PC-3 (cell line): Measurements from ENCODE around the gene RPS6KA2. TPM values are rescaled to one million over a fixed set of nuclear protein-coding genes. Genes with fewer than 3 reads are reported as not detected.

Source experiments
- ATAC-seq: fragments of 200-7000 bp; cut with Tn5 transposase; 2 replicates; pipeline ENCODE4 v1.9.1; 2020; ENCODE audit warnings: mild to moderate bottlenecking, moderate library complexity
- BruUV-seq: library from RNA; stranded (reverse); fragments of 400-500 nt; replicated peaks from 2 replicates; lab custom pipeline; 2021; lab: Mats Ljungman, UMichigan
- CTCF ChIA-PET: fragments of 300-600 bp; sonication (Branson Sonifier 250); formaldehyde crosslinking; loops from one replicate; lab custom pipeline; 2022; ENCODE audit warnings: antibody characterized with exemption; lab: Charles Lee
- POLR2A ChIA-PET: fragments of 300-600 bp; sonication (Branson Sonifier 250); formaldehyde crosslinking; loops from one replicate; lab custom pipeline; 2022; ENCODE audit warnings: antibody characterized with exemption; ENCODE audit not compliant: unreplicated experiment; lab: Charles Lee
- DNase-seq: peaks from one replicate; pipeline ENCODE4 v3.0.0-alpha.2; 2015
- H2AFZ ChIP-seq: fragments of 300-600 bp; sonication (generic); 2 replicates; pipeline ENCODE4 v1.6.0; 2016; ENCODE audit warnings: antibody characterized with exemption, low read length
- H3F3A ChIP-seq: fragments of 300-600 bp; sonication (generic); one replicate; pipeline ENCODE4 v1.6.0; 2017; ENCODE audit warnings: antibody characterized with exemption, low read length, control low read depth, mild to moderate bottlenecking; ENCODE audit not compliant: unreplicated experiment
- H3K27ac ChIP-seq: fragments of 300-600 bp; sonication (generic); 2 replicates; pipeline ENCODE4 v1.5.1; 2016; ENCODE audit warnings: mild to moderate bottlenecking, low read length
- H3K27me3 ChIP-seq: fragments of 300-600 bp; sonication (generic); 2 replicates; pipeline ENCODE4 v1.6.1; 2016; ENCODE audit warnings: low read length, mixed read lengths
- H3K36me3 ChIP-seq: fragments of 300-600 bp; sonication (generic); 2 replicates; pipeline ENCODE4 v1.6.1; 2016; ENCODE audit warnings: low read depth, mixed run types, low read length, mixed read lengths
- H3K4me1 ChIP-seq: fragments of 300-600 bp; sonication (generic); 2 replicates; pipeline ENCODE4 v1.5.1; 2016; ENCODE audit warnings: low read length; ENCODE audit not compliant: insufficient read depth
- H3K4me2 ChIP-seq: fragments of 300-600 bp; sonication (generic); 2 replicates; pipeline ENCODE4 v1.6.0; 2016; ENCODE audit warnings: low read length
- H3K4me3 ChIP-seq: fragments of 300-600 bp; sonication (generic); 2 replicates; pipeline ENCODE4 v1.5.1; 2016; ENCODE audit warnings: mild to moderate bottlenecking, low read length, mixed read lengths
- H3K79me2 ChIP-seq: fragments of 300-600 bp; sonication (generic); 2 replicates; pipeline ENCODE4 v1.6.1; 2017; ENCODE audit warnings: low read length, mixed read lengths
- H3K9ac ChIP-seq: fragments of 300-600 bp; sonication (generic); 2 replicates; pipeline ENCODE4 v1.6.0; 2016; ENCODE audit warnings: mild to moderate bottlenecking, low read length
- H3K9me2 ChIP-seq: fragments of 300-600 bp; sonication (generic); replicated peaks from 2 replicates; pipeline ENCODE4 v1.6.1; 2016; ENCODE audit warnings: mixed run types, low read length, mixed read lengths
- H3K9me3 ChIP-seq: fragments of 300-600 bp; sonication (generic); 2 replicates; pipeline ENCODE4 v1.6.1; 2016; ENCODE audit warnings: low read length, mixed read lengths
- H4K20me1 ChIP-seq: fragments of 300-600 bp; sonication (generic); 2 replicates; pipeline ENCODE4 v1.6.1; 2016; ENCODE audit warnings: low read length, mixed read lengths
- EZH2 ChIP-seq: fragments of 300-600 bp; sonication (generic); IDR thresholded peaks from one replicate; pipeline ENCODE4 v1.6.1; 2017; ENCODE audit warnings: antibody characterized with exemption, mild to moderate bottlenecking, low read length; ENCODE audit not compliant: unreplicated experiment
- EZH2phosphoT487 ChIP-seq: fragments of 300-600 bp; sonication (generic); IDR thresholded peaks from 2 replicates; pipeline ENCODE4 v1.6.1; 2018; ENCODE audit warnings: mild to moderate bottlenecking, antibody characterized with exemption, low read length, borderline replicate concordance
- intact Hi-C: fragments of 100-400 bp; cut with micrococcal nuclease; formaldehyde crosslinking; loops from 2 replicates; pipeline ENCODE4 v1.9.0; 2023
- total RNA-seq: library from RNA; depleted of rRNA; stranded (reverse); fragments of >200 nt; gene quantifications from 2 replicates; pipeline ENCODE4 v1.2.3, GENCODE V29; 2014
- TF ChIP-seq, protein P1 (sequence below): fragments of 300-600 bp; sonication (generic); conservative IDR thresholded peaks from 2 replicates; pipeline ENCODE4 v1.5.1; 2017; ENCODE audit warnings: antibody characterized with exemption, low read depth, mild to moderate bottlenecking, low read length

RPS6KA2 gene
- total RNA-seq, 1 experiment from 2014 or later, result 5.1 TPM

DNA sequence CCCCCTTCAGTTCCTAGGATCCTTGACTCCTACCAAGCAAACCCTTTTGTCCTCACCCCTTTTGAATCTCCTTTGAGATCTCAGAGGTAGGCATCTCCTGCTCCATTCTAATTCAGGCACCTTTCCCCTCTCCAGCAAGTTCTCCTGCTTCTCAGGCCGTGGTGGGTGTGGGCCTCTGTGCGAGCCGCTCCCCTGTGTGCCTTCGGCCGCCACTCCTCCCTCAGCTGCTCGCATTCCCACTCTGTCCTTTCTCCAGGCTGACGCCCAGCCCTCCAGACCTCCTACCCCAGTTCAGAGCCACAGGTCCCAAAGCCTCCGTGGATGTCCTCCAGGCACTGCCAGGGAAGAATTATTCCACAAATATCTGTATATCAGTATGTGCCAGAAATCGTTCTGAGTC, 19.7 kb upstream of the RPS6KA2 start:
- H3K4me2 ChIP-seq, result no peak overlapping the region
- no peak for ATAC-seq
- H3K4me1 ChIP-seq, result no peaks in the 10 kb centered on the region
- H3K9ac ChIP-seq, result no peak overlapping the region
- H4K20me1 ChIP-seq, result no peaks in the 10 kb centered on the region
- no peaks in the 10 kb centered on the region for H3K36me3 ChIP-seq
- ChIA-PET POLR2A (no interaction called here), CTCF (no interaction called here)
- TF ChIP-seq, protein P1, sequence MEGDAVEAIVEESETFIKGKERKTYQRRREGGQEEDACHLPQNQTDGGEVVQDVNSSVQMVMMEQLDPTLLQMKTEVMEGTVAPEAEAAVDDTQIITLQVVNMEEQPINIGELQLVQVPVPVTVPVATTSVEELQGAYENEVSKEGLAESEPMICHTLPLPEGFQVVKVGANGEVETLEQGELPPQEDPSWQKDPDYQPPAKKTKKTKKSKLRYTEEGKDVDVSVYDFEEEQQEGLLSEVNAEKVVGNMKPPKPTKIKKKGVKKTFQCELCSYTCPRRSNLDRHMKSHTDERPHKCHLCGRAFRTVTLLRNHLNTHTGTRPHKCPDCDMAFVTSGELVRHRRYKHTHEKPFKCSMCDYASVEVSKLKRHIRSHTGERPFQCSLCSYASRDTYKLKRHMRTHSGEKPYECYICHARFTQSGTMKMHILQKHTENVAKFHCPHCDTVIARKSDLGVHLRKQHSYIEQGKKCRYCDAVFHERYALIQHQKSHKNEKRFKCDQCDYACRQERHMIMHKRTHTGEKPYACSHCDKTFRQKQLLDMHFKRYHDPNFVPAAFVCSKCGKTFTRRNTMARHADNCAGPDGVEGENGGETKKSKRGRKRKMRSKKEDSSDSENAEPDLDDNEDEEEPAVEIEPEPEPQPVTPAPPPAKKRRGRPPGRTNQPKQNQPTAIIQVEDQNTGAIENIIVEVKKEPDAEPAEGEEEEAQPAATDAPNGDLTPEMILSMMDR, result no peak
- no peak for TF ChIP-seq EZH2
- no peak for TF ChIP-seq EZH2phosphoT487
- BruUV-seq, result no TSS peak
- H3K27ac ChIP-seq, result no peak overlapping the region
- H3K9me3 ChIP-seq, result no peaks in the 10 kb centered on the region
- no peak overlapping the region for H2AFZ ChIP-seq
- H3K27me3 ChIP-seq, result no peaks in the 10 kb centered on the region
- intact Hi-C loops, result no loop called here
- H3K4me3 ChIP-seq, result no peak overlapping the region
- no peak for DNase-seq
- no peaks in the 10 kb centered on the region for H3K79me2 ChIP-seq
- H3F3A ChIP-seq, result no peaks in the 10 kb centered on the region
- no peaks in the 10 kb centered on the region for H3K9me2 ChIP-seq

DNA sequence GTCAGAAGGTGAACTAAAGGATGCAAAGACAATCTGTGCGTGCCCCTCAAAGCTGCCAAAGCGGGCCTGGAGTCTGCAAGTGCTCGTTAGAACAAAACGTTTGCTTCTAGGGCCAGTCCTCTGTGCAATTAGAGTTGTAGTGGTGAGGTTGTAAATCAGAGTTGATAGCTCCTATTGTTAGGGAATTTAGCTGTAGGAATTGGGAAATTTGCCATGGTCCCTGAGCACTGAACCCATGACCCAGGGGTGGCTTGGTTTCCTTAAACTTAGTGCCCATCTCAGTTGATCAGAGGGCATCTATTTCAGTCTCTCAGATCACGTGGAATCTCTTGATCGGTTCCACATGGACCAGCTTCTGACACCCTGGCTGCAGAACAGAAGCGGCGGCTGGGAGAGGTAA, 18.8 kb upstream of the RPS6KA2 start:
- no TSS peak for BruUV-seq
- intact Hi-C loops, result no loop called here

DNA sequence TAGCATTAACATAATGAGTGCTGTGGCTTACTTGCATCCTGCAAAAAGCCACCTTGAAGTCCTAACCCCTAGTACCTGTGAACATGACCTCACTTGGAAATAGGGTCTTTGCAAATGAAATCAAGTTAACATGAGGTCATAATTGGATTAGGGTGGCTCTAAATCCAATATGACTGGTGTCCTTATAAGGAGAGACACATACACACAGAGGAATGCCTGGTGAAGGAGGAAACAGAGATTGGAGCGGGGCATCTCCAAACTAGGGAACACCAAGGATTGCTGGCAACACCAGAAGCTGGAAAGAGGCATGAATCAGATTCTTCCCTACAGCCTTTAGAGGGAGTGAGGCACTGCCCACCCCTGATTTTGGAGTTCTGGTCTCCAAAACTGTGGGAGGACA, 17.6 kb upstream of the RPS6KA2 start:
- Histone ChIP-seq H3K79me2 (no peaks in the 10 kb centered on the region), H3K27me3 (no peaks in the 10 kb centered on the region), H3K9me2 (no peaks in the 10 kb centered on the region), H3K4me2 (no peak overlapping the region), H3K4me1 (no peaks in the 10 kb centered on the region), H2AFZ (no peak overlapping the region), H3K4me3 (no peak overlapping the region), H3F3A (no peaks in the 10 kb centered on the region), H3K9me3 (no peaks in the 10 kb centered on the region), H3K27ac (no peak overlapping the region), H3K9ac (no peak overlapping the region), H4K20me1 (no peaks in the 10 kb centered on the region), H3K36me3 (no peaks in the 10 kb centered on the region)
- ATAC-seq (no peak), DNase-seq (no peak)
- intact Hi-C loops, result no loop called here
- ChIA-PET CTCF (interaction anchor here (0.5 kb wide), 1 partner anchor 60 kb away, joined by 4 read pairs; no protein-coding TSS in a partner anchor), POLR2A (interaction anchor here (0.7 kb wide), 1 partner anchor 299 kb away, joined by 4 read pairs; no protein-coding TSS in a partner anchor)
- BruUV-seq, result no TSS peak
- no peak for TF ChIP-seq EZH2phosphoT487
- TF ChIP-seq, protein P1, result no peak
- no peak for TF ChIP-seq EZH2

More for the DNA sequence above, 18.8 kb upstream of the RPS6KA2 start:
- TF ChIP-seq, protein P1, result no peak
- no peak for TF ChIP-seq EZH2
- no peak for TF ChIP-seq EZH2phosphoT487
- Histone ChIP-seq H3K79me2 (no peaks in the 10 kb centered on the region), H3K4me2 (no peak overlapping the region), H3K4me3 (no peak overlapping the region), H3K36me3 (no peaks in the 10 kb centered on the region), H3K4me1 (no peaks in the 10 kb centered on the region), H3K27me3 (no peaks in the 10 kb centered on the region), H3F3A (no peaks in the 10 kb centered on the region), H2AFZ (no peak overlapping the region), H4K20me1 (no peaks in the 10 kb centered on the region), H3K9me2 (no peaks in the 10 kb centered on the region), H3K9me3 (no peaks in the 10 kb centered on the region), H3K9ac (no peak overlapping the region), H3K27ac (no peak overlapping the region)
- ChIA-PET POLR2A (no interaction called here), CTCF (no interaction called here)
- no peak for DNase-seq
- no peak for ATAC-seq
